Smooth muscle cell (in vitro differentiated cells): Measurements from ENCODE around the gene TBCD. TPM values are rescaled to one million over a fixed set of nuclear protein-coding genes. Genes with fewer than 3 reads are reported as not detected.

Experiments
- DNase-seq: peaks from one replicate; lab custom pipeline; 2025; ENCODE audit not compliant: unreplicated experiment; lab: John Stamatoyannopoulos, UW
- H2AFZ ChIP-seq: fragments of 200-600 bp; sonication (generic); 2 replicates; pipeline ENCODE4 v1.6.0; 2016; ENCODE audit warnings: antibody characterized with exemption, low read depth, mild to moderate bottlenecking
- H3F3A ChIP-seq: fragments of 200-600 bp; sonication (generic); 2 replicates; pipeline ENCODE4 v1.6.0; 2017; ENCODE audit warnings: antibody characterized with exemption, low read depth
- H3K27ac ChIP-seq: fragments of 200-600 bp; sonication (generic); 2 replicates; pipeline ENCODE4 v1.5.1; 2016; ENCODE audit warnings: low read depth, mild to moderate bottlenecking
- H3K27me3 ChIP-seq: fragments of 200-600 bp; sonication (generic); 2 replicates; pipeline ENCODE4 v1.6.1; 2016; ENCODE audit warnings: low read depth, mild to moderate bottlenecking
- H3K36me3 ChIP-seq: fragments of 200-600 bp; sonication (generic); 2 replicates; pipeline ENCODE4 v1.5.1; 2016; ENCODE audit warnings: low read depth
- H3K4me1 ChIP-seq: fragments of 200-600 bp; sonication (generic); 2 replicates; pipeline ENCODE4 v1.5.1; 2016; ENCODE audit warnings: low read depth
- H3K4me2 ChIP-seq: fragments of 200-600 bp; sonication (generic); 2 replicates; pipeline ENCODE4 v1.6.0; 2016; ENCODE audit warnings: mild to moderate bottlenecking
- H3K4me3 ChIP-seq: fragments of 200-600 bp; sonication (generic); 2 replicates; pipeline ENCODE4 v1.5.1; 2016; ENCODE audit warnings: mild to moderate bottlenecking
- H3K79me2 ChIP-seq: fragments of 200-600 bp; sonication (generic); 2 replicates; pipeline ENCODE4 v1.6.0; 2016; ENCODE audit warnings: low read depth, mild to moderate bottlenecking
- H3K9ac ChIP-seq: fragments of 200-600 bp; sonication (generic); 2 replicates; pipeline ENCODE4 v1.6.0; 2016; ENCODE audit warnings: low read depth
- H3K9me3 ChIP-seq: fragments of 200-600 bp; sonication (generic); replicated peaks from 2 replicates; pipeline ENCODE4 v1.5.1; 2016; ENCODE audit warnings: low read depth
- H4K20me1 ChIP-seq: fragments of 200-600 bp; sonication (generic); 2 replicates; pipeline ENCODE4 v1.6.0; 2016; ENCODE audit warnings: low read depth
- CTCF ChIP-seq: fragments of 200-600 bp; sonication (generic); IDR thresholded peaks from 2 replicates; pipeline ENCODE4 v1.5.1; 2017; ENCODE audit warnings: borderline replicate concordance, mild to moderate bottlenecking, antibody characterized with exemption; ENCODE audit not compliant: insufficient read depth, poor library complexity, severe bottlenecking
- WGBS: methylation state at CpG from one replicate; pipeline ENCODE4 v1.1.7; 2016; ENCODE audit warnings: low lambda C conversion rate; 5-methylcytosine and 5-hydroxymethylcytosine counted together
- polyA plus RNA-seq: library from polyadenylated mRNA; unstranded; fragments of >200 nt; fragmentation: Nextera tagmentation; extraction: Ambion mirVana; gene quantifications from 2 replicates; pipeline ENCODE4 v1.2.1, GENCODE V29; 2016
- total RNA-seq: library from RNA; depleted of rRNA; stranded (reverse); fragments of >200 nt; gene quantifications from 2 replicates; pipeline ENCODE4 v1.2.3, GENCODE V29; 2014

Gene TBCD
- total and polyA plus RNA-seq, 2 experiments from 2014 or later, result 29.1 to 38.8 TPM

DNA sequence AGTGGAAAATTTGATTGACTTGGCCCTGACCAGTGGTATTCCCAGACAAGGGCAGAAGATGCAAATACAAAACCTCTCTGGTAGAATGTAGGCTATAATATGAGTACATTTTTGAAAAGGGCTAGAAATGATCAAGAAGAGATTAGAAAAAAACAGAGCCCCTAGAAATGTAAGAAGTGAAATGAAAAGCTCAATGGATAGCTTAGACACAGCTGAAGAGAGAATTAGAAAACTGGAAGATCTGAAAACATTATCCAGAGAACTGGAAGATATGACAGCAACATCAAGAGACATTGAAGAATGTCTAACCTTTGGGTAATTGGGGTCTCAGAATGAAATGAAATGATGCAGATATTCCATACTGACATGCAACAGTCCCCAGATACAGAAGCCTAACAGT, 193.1 kb downstream of the TBCD start:
- no peak overlapping the region for H2AFZ ChIP-seq
- DNase-seq, result no peak
- peaks cover 25% of the 10 kb centered on the region for H3K9me3 ChIP-seq

GRCh38 chr17:82946081-82946480, 194.2 kb downstream of the TBCD start:
- Histone ChIP-seq H3K27me3 (no peaks in the 10 kb centered on the region), H3K36me3 (peaks cover 16% of the 10 kb centered on the region), H3K4me2 (no peak overlapping the region), H3K4me1 (no peaks in the 10 kb centered on the region), H3K4me3 (no peak overlapping the region), H3K9ac (no peak overlapping the region), H3K79me2 (no peaks in the 10 kb centered on the region), H3F3A (no peaks in the 10 kb centered on the region), H3K9me3 (peaks cover 25% of the 10 kb centered on the region), H3K27ac (no peak overlapping the region), H4K20me1 (no peaks in the 10 kb centered on the region), H2AFZ (no peak overlapping the region)
- DNase-seq, result no peak
- no peak for TF ChIP-seq CTCF

More for the DNA sequence above, 193.1 kb downstream of the TBCD start:
- Histone ChIP-seq H3K4me1 (no peaks in the 10 kb centered on the region), H3K27me3 (no peaks in the 10 kb centered on the region), H3F3A (no peaks in the 10 kb centered on the region), H3K4me2 (no peak overlapping the region), H3K9ac (no peak overlapping the region), H4K20me1 (no peaks in the 10 kb centered on the region), H3K79me2 (no peaks in the 10 kb centered on the region), H3K36me3 (peaks cover 16% of the 10 kb centered on the region), H3K4me3 (no peak overlapping the region), H3K27ac (no peak overlapping the region)
- TF ChIP-seq CTCF, result no peak

- H3K27me3 ChIP-seq, result no peaks in the 10 kb centered on the region
- 97% methylated on average over 11 of the region's 11 CpGs for WGBS
- H3K27ac ChIP-seq, result no peak overlapping the region
- H3K4me1 ChIP-seq, result no peaks in the 10 kb centered on the region
- no peak overlapping the region for H3K4me3 ChIP-seq
- no peak overlapping the region for H3K9ac ChIP-seq
- no peaks in the 10 kb centered on the region for H3K79me2 ChIP-seq
- DNase-seq, result no peak
- no peaks in the 10 kb centered on the region for H3F3A ChIP-seq
- no peak overlapping the region for H2AFZ ChIP-seq
- peaks cover 16% of the 10 kb centered on the region for H3K36me3 ChIP-seq
- no peak overlapping the region for H3K4me2 ChIP-seq
- TF ChIP-seq CTCF, result no peak
- H4K20me1 ChIP-seq, result no peaks in the 10 kb centered on the region
- peaks cover 25% of the 10 kb centered on the region for H3K9me3 ChIP-seq
These were observed 195.5 kb downstream of the TBCD start for GRCh38 chr17:82947051-82947991.

GRCh38 chr17:82948081-82948511, 196.2 kb downstream of the TBCD start:
- no peaks in the 10 kb centered on the region for H3K79me2 ChIP-seq
- H3K9me3 ChIP-seq, result peaks cover 26% of the 10 kb centered on the region
- no peak for DNase-seq
- peaks cover 16% of the 10 kb centered on the region for H3K36me3 ChIP-seq
- no peaks in the 10 kb centered on the region for H4K20me1 ChIP-seq
- no peak overlapping the region for H3K27ac ChIP-seq
- no peak overlapping the region for H3K4me2 ChIP-seq
- WGBS, result 95% methylated on average over 18 of the region's 18 CpGs
- no peak overlapping the region for H2AFZ ChIP-seq
- no peak overlapping the region for H3K4me3 ChIP-seq
- no peak for TF ChIP-seq CTCF
- no peaks in the 10 kb centered on the region for H3F3A ChIP-seq
- H3K9ac ChIP-seq, result no peak overlapping the region
- no peaks in the 10 kb centered on the region for H3K27me3 ChIP-seq
- H3K4me1 ChIP-seq, result no peaks in the 10 kb centered on the region
